NCI-H748 (cell line): ENCODE data around the gene S100A4.

Experiments
- DNase-seq: peaks from one replicate; lab custom pipeline; 2025; ENCODE audit not compliant: unreplicated experiment; lab: John Stamatoyannopoulos, UW

Gene S100A4

GRCh38 chr1:153548722-153549688 is 3.4 kb upstream of the S100A4 start, which contains the start of gene S100A3:
Gene S100A3, minus strand, starts transcription at chr1:153549258. Its CDS starts 773 bp downstream, at chr1:153548485.
- no peak for DNase-seq

GRCh38 chr1:153547560-153548551 is 2.2 kb upstream of the S100A4 start:
- DNase-seq, result no peak

DNA sequence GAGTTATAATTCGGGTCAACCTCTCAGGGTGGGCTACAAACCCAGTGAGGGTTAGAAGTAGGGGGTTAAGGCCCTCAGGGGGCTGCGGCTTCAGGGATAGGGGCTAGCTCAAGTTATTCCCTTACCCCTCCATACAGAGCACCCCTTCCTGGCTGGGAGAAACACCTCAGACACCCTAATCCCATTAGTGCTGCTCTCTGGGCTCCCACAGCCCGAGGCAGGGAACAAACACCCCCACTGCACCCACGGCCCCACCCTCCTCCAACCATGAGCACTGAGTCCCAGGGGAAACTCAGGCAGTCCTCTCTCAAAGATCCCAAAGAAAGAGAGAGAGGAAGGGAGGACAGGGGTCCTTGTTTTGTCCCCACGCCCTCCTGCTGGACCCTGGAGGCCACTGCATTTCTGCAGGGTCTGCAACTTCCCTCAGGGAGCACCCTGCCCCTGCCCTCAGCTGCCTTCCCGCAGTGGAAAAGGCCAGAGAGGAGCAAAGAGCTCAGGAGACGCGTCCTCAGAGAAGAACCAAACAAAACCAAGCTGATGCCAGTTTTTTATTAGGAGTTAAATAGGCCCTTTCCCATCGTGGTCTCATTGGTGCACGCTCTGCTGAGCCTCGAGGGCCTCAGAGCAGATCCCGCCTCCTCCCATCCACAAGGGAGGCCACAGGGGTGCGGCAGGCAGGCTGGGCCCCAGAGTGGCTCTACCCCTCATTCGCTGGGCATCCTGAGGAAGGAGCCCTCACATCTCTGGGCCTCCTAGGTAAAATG is 1.4 kb upstream of the S100A4 start:
- no peak for DNase-seq

DNA sequence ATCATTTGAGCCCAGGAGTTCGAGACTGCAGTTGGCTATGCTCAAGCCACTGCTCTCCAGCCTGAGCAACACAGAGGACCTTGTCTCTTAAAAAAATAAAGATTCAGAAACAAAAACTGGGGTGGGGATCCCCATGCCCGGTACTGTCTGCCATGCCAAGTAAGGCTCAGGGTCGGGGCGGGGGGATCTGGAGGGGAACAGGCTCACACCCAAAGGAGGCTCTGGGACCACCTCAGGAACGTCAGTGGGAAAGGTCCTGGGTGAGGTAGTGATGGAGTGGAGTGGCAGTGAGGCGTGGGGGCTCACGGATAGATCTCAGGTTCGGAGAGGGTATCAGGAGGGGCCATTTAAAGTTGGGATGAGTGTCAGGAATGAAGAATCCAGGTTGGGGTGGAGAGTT is 765 bp upstream of the S100A4 start:
- no peak for DNase-seq

- no peak for DNase-seq
These were observed 1.0 kb downstream of the S100A4 start for GRCh38 chr1:153544453-153545066.

GRCh38 chr1:153543736-153544135 is 1.9 kb downstream of the S100A4 start:
- no peak for DNase-seq

DNA sequence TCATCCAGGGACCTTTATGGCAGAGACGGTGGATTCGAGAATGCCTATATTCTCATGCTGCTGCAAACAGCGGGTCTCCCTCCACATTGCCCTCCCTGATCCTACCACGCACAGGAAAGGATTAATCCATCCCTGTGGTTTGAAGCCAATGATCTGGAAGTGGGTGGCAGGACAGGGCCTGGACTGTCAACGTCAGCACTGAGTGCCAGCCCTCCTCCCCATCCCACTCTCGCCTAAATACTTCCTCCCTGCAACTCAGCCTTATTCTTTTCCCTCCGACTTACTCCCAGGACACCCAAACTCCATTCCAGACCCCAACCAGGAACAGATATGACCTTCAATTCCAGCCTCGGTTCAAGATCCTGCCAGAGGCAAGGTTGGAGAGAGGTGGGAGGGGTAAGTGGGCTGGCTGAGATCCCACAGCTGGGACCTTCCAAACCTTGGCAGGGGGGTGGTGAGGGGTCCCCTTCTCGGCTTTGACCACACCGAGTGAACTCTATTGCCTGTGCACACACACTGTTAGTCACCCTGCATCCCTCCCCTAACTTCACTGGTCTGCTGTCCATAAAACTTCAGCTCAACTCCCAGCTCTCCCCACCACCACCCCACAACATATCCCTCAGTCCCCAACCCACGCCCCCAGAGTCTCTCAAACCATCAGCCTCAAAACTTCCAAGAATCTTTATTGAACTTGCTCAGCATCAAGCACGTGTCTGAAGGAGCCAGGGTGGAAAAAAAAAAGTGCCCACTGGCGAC is 2.5 kb downstream of the S100A4 start:
- DNase-seq, result no peak

- DNase-seq, result no peak
These were observed 3.7 kb downstream of the S100A4 start for GRCh38 chr1:153541641-153542590.

GRCh38 chr1:153540394-153541361 is 4.9 kb downstream of the S100A4 start, which contains the start of gene S100A5:
Gene S100A5, minus strand, starts transcription at chr1:153540934. Its CDS starts 743 bp downstream, at chr1:153540191.
- no peak for DNase-seq

DNA sequence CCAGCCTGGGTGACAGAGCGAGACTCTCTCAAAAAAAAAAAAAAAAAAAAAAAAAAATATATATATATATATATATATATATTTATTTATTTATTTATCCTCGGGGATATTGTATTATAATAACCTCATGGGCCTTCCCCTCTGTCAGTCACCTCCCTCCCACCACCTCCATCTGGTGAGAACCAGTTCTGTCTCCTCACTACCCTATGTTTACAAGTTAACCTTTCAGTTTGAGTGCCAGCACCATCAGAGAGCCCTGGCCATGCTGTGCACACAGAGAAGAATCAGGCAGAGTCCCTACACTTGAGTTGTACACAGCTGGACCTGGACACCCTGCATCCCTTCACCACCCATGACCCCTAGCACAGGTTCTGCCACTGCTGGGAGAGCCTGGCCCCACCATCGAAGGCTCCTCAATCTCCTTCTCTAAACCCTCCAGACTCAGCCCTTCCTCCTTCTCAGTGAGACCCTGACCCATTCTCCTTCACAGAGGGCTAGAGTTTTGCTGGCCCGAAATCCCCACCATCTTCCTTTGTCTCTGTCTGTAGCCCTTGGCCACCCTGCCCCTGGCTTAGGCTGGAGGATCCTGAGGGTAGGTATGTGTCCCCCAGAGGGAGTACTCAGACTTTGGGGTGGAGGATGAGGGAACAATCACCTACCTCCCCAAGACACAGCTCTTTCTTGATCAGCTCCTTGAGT is 6.1 kb downstream of the S100A4 start:
- DNase-seq, result no peak

- peak; percentile 90 for DNase-seq
These were observed 7.2 kb downstream of the S100A4 start for GRCh38 chr1:153538315-153538821.

- DNase-seq, result no peak
These were observed 8.3 kb downstream of the S100A4 start for GRCh38 chr1:153537376-153537730.

DNA sequence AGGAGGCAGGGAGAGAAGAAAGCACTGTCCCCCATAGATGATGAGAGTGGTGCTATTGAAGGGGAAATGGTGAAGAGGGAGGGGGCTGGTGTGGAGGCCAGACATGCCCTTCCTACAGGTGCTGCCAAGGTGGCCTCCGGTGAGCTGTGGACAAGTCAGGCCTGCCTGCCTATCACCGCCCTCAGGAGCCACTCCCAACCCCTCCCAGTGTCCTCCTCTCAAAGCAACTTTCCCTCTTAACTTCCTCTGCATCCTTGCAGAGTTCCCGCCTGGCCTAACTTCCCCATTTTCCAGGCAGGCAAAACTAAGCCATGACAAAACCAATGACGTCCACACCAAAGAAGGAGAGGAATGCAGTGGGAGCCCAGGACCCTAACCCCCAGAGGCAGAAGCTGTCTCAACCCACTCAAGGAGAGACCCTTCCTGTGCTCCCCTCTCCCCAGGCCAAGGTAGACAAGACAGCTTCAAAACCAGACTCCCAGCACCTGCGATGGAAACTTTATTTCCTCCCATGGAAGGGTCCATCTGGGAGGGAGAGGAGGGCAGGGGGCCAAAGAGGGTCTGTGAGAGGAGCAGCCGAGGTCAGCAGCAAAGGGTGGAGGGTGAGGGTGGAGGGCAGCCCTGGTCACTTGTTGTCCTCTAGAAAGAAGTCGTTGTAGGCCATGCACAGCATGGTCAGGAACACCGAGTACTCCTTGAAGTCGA is 8.8 kb downstream of the S100A4 start:
- no peak for DNase-seq

- DNase-seq, result peak; percentile 85
These were observed 9.5 kb downstream of the S100A4 start for GRCh38 chr1:153536012-153536670.
